CD4-positive, alpha-beta T cell treated with Interferon alpha-2 for 1 hour (primary cell): Measurements from ENCODE around the gene RAI14.

Source experiments
- DNase-seq, 2 donors: peaks; one replicate each; pipeline ENCODE4 v3.0.0-alpha.2; 2020 to 2022

The RAI14 gene

GRCh38 chr5:34656001-34656699, at the start of gene RAI14:
RAI14 (plus strand) TSS chr5:34656328; CDS start chr5:34686920, 30,592 bp downstream.
- peak in 1 of 2 donors; percentile 29 for DNase-seq

DNA sequence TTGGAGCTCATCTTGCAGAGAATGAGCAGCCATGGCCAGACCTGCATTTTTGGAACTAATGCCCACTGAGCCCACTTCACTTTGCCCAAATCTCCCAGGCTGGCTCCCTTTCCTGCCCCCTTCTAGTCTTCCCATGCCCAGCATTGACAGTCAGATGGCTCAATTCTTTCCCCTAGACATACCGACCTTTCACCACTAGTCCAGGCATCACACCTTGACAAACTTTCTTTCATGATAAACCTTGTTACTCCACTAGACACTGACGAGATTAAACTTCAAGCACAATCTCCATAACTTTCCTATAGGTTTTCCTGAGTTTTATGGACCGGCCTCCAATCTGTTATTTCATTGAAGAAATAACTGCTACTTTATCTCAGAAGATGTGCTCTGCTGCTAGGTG, 47.8 kb upstream of the RAI14 start:
- DNase-seq = no peak

- no peak for DNase-seq
Observed at GRCh38 chr5:34608859-34609648, 47.1 kb upstream of the RAI14 start.

DNA sequence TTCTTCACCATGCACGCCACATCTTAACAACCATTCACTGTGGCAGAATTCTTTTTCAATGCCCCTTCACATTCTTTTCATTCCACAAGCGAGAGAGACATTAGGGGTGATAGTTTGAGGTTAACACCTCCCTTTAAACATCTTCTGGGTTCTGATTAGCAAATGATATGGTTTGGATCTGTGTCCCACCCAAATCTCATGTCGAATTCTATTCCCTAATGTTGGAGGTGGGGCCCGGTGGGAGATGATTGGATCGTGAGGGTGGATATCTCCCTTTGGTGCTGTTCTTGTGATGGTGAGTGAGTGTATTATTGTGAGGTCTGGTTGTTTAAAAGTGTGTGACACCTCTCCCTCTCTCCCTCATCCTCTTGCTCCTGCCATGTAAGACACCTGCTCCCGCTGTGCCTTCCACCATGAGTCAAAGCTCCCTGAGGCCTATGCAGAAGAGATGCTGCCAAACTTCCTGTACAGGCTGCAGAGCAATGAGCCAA, 46.1 kb upstream of the RAI14 start:
- DNase-seq = no peak

DNA sequence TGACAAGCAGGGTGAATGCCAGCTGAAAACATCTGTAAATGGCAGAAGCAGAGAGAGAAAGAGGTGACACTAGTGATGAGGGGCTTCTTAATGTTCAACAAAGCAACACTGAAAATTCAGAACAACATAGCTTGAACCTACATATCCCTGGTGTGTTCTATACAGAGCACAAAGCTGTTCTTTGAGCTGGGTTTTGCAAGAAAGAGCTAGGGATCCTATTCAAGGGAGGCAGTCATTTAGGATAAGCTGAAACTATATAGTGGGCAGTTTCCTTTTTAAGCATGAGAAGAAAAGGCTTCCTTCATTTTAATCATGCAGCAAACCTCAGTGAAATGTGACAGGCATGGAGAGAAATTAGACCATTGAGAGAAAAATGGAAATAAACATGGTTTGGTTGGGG, 45.6 kb upstream of the RAI14 start:
- no peak for DNase-seq

DNA sequence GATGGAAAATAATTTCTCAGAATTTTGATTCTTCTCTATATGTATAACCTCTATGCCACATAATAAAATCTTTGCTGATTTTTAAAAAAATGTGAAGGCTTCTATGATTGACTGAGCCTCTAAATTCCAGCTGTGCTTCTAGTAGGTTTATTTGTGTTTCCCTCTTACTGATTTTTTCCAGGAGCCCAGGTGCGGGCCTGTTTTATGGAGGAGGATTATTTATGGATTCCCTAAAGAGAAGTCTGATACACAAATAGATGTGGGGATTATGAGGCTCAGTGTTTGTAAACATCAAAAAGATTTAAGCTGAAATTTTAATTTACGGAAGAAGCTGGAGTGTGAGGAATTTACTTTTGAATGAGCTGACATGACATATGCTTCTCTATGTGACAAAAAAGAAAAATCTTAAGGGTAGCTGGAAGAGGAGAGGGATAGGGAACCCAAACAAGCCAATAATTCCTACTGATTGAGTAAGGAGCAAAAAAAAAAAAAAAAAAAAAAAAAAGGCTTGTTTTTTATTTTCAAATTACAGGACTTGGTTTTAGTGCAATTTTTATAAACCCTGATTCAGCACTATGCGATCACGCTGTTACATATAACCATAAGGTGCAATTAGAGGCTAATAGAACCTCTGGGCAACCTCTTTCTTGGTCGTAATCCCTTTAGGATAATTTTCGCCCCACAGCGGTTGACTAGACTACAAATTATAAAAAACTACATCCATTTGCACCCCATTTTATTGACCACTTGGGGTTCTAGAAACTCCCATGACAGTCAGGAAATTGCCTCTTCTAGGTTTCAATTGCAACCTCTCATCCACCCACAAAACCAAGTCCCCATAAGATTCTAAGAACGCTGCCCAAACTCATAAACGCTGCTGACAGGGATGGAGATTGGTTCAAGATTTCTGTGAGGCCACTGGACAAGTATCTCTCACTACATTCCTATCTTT, 44.4 kb upstream of the RAI14 start:
- DNase-seq = no peak

GRCh38 chr5:34616651-34617050, 39.5 kb upstream of the RAI14 start:
- no peak for DNase-seq

GRCh38 chr5:34618371-34619065, 37.6 kb upstream of the RAI14 start:
- no peak for DNase-seq

DNA sequence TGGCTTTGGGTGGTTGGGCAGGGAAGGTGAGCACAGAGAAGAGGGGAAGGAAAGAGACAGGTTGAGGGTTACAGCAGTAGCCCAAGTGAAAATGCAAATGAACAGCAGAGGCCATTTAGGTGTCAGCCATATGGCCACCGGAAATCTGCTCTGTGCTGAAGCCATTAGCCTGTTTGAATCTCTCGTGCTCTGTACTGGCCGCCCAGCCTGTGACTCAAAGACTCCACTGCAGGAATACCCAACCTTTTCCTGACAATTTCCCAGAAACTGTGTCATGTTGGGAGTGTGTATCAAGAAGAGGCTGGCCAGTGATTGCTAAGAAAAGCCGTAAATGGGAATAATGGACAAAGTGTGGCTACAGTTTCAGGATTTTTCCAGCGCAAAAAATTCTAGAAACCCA, 35.9 kb upstream of the RAI14 start:
- DNase-seq = no peak

- no peak for DNase-seq
Observed at GRCh38 chr5:34621277-34622097, 34.6 kb upstream of the RAI14 start.

- DNase-seq = no peak
Observed at GRCh38 chr5:34622098-34622400, 34.1 kb upstream of the RAI14 start.

DNA sequence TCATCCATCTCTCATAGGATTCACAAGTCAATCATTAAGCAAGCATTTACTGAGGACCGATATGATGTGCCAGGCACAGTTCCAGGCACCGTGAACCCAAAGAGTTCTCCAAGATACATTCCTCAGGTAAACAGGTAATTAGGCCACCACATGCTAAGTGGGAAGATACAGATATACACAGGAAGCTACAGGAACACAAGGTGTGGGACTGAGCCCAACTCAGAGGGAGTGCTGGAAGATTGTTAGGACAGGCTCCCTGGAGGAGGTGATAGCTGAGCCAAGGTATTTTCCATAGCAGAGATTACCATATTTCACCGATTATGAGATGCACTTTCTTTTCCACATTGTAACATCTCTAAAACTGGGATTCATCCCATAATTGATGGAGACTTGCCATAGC, 31.4 kb upstream of the RAI14 start:
- DNase-seq = no peak

- no peak for DNase-seq
Observed at GRCh38 chr5:34625246-34625645, 30.9 kb upstream of the RAI14 start.

GRCh38 chr5:34626036-34626435, 30.1 kb upstream of the RAI14 start:
- no peak for DNase-seq

DNA sequence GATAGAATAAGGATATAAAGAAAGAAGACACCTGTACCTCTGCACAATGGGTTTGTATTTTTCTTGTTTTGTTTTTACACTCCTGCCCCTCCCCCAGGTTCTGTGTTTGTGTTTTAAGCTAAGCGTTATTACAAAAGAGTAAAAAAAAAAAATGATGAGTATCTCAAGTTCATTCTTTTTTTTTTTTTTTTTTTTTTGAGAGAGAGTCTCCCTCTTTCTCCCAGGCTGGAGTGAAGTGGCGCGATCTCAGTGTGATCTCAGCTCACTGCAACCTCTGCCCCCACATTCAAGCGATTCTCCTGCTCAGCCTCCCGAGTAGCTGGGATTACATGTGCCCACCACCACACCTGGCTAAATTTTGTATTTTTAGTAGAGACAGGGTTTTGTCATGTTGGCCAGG, 29.4 kb upstream of the RAI14 start:
- DNase-seq = no peak

DNA sequence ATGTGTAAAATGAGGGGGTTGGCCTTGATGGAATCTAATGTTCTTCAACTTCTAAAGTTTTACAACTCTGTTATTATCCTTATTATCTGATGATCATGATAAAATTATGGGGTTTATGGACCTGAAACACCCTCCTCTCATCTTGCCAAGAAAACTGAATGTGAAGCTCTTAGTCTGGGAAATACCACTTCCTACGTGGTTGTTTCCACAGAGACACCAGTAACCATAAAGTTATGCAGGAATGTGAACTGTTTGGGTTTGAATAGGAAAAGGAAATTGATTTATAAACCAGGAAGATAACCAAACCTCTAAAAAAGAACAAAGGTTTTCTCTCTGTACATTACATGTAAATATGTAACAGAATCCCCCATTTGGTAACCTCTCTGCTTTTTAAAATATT, 28.3 kb upstream of the RAI14 start:
- DNase-seq = no peak

- no peak for DNase-seq
Observed at GRCh38 chr5:34628373-34628772, 27.8 kb upstream of the RAI14 start.

DNA sequence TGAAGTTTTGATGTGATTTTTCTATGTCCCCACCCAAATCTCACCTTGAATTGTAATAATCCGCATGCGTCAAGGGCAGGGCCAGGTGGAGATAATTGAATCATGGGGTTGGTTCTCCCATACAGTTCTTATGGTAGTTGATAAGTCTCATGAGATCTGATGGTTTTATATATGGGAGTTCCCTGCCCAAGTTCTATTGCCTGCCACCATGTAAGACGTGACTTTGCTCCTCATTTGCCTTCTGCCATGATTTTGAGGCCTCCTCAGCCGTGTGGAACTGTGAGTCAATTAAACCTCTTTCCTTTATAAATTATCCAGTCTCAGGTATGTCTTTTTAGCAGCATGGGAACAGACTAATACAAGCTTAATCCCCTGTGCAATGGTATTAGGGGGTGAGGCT, 25.5 kb upstream of the RAI14 start:
- DNase-seq = no peak

DNA sequence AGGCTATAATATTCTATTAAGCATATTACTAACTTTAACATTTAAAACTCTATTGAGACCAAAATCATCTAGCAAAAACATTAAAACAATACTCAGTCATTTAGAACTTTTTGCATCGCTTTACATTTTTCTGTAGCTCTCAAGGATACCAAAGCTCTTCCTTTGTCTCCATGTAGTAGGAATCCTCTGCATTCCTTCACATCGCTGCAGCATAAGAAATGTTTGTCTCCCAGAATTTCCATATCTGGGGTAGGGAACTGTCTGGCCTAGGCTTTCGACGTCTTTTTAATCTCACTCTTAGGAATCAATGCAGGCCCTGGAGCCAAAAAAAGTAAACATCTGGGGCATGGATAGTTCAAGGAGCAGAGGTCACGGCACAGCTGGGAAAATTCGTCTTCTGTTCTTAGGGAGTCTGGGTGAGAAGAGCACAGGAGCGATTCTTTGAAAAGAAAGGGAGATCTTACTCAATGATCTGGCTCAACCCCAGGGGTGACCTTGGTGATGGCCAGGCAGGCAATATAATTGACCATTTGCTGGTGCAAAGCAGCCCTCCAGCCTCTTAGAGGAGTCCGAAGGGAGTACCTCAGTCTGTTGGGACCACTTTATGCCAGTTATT, 23.2 kb upstream of the RAI14 start:
- no peak for DNase-seq

DNA sequence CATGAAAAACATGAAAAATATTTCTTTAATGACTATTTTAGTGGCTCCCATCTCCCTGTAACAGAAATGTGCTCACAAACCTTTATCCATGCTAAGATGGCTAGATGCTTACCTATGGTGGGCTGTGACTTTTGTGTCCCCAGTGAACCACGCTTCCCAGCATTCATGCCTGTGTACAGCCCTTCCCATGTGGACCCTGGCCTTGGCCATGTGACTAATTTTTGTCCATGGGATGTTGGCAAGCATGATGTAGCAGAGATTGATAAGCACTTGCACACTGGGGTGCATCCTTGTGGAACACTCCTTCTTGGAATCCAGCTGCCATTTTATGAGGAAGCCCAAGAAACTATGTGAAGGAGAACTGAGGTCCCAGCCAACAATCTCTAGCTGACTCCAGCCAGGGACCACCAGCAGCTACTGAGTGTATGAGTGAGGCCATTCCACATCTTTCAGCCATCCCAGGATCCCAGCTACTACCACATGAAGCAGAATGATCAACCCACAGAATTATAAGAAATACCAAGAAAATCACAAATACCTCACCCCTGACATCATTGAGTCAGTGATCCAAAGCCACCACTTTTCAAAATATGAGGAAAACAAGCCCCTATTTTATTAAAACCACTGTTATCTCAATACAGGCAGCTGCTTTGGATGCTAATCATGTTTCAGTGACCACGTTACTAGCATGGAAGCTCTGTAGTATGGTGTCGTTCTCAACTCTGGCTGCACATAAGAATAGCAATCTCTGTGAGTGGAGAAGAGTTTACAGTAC, 16.1 kb upstream of the RAI14 start:
- no peak for DNase-seq
